Amygdala (tissue), 56 donors: ENCODE results near the gene RBMS1.

Experiments used
- DNase-seq, 56 donors: peaks; one replicate each; lab custom pipeline; 2025; lab: John Stamatoyannopoulos, UW

The RBMS1 gene

GRCh38 chr2:160267022-160267421, 226.6 kb downstream of the RBMS1 start:
- no peak for DNase-seq

DNA sequence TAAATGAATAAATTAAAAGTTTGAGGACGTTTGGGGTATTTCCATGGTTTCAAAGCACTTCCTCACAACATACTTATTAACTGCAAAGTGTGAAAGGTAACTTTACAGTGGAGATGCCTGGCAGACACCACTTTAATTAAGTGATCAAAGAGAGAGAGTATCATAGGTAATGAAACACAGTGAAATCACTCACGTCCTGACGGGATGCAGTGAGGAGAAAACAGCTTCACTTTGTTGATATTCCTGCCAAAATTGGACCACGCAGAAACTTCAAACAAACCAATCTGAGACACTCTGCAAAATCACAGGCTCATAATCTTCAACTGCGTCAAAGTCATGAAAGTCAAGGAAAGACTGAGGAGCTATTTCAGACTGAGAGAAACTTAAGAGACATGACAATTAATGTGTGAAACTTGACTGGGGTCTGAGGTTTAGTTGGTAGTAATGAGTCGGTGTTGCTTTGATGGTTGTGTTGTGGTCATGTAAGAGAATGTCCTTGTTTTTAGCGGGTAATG, 227.5 kb downstream of the RBMS1 start:
- DNase-seq = no peak

- no peak for DNase-seq
Observed at GRCh38 chr2:160264308-160264707, 229.3 kb downstream of the RBMS1 start.

DNA sequence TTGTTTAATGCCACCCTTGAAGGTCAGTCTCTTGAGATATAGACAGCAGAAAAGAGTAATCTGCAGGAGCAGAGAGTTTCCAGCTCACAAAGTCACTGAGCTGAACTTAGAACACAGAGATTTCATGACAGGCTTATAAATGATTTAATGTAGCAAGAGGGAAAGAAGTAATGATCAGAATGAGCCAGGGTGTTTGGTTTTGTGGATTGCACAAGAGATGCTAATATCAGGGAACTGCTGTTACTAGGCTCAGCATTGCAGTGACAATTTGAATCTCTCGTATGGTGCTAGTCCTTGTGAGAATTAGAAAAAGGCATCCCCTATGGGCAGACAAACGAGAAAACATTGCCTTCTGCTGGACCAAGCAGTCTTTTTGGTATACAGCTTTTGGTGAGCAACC, 231.9 kb downstream of the RBMS1 start:
- DNase-seq = no peak

DNA sequence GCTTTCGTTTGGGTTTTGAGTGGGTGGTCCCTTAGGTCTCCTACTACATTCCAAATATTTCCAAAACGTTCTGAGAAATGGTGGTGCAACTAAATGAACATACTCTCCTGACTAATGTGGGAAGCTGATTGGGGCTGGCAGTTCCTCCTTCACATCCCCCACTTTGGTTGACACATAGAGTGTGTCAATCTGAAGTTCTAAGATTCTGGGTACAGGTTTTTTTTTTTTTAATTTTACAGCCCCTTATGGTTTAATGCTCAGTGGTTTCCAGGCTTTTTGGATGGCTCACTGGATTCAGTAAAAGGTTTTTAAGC, 235.2 kb downstream of the RBMS1 start:
- DNase-seq = no peak

- DNase-seq = no peak
Observed at GRCh38 chr2:160257743-160258491, 235.7 kb downstream of the RBMS1 start.

GRCh38 chr2:160257041-160257742, 236.4 kb downstream of the RBMS1 start:
- no peak for DNase-seq

DNA sequence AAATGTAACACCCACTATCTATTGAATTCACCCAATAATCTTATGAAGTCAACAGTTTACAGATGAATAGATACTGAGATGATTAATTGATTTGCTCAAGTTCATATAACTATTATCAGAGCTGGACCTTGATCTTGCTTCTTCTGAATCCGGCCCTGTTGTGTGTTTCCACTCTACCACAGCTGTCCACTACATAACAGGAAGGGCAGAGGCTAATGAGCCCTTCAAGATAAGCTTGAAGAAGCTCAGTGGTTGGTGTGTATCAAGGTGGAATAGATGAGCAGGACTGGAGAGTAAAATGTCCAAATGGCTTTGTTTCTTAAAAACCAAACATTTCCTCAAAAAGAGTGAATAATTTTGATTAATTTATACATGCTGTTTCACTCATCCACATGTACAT, 237.1 kb downstream of the RBMS1 start:
- no peak for DNase-seq

DNA sequence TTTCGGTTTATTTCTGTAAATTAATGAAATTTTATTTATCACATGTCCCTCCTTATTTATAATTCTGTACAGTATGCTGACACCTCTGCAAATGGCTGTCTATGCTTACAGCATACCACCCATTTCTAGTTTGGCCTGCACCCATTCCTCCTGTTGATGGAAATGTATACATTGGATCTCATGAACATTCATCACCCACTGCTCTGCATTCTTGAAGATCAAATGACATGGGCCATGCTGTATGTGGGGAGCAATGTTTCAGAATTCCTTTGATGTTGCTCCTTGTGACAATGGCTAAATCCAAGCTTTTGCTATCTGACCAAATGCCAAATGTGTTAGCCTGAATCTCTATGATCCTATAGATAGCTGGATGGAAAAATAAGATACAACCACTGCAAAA, 238.2 kb downstream of the RBMS1 start:
- no peak for DNase-seq

GRCh38 chr2:160254189-160254762, 239.3 kb downstream of the RBMS1 start:
- DNase-seq = no peak

DNA sequence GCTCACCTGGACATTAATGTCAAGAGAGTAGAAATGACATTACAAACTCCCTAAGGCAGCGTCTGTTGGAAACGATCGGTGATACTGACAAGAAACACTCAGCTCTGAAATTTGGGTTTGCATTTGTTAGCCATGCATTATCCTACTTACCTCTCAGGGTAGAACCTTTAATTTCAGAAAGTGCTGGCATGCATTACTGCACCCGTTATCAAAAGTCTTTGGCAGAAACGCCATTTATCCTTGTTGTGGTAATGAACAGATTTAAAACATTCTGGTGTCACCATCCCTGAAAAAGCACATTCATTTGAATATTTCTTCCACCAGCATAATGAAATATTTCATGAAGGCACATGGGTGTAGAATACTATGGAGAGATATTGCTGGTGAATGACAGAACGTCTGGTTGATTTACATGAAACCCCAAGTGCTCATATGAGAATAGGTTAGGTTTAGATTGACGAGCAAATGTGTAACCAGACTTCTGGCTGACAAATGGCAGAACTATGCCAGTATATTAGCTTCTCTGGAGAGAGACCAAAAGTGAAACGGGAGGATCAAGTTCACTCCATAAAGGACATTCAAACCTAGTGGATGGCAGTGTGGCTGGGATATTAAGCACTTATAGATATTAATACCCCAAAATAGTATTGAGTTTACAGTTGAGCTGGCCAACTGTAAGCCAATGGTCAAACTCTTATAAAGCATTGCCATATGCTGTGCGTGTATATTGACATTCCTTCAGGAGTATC, 240.0 kb downstream of the RBMS1 start:
- DNase-seq = no peak

GRCh38 chr2:160252900-160253299, 240.7 kb downstream of the RBMS1 start:
- DNase-seq = no peak

DNA sequence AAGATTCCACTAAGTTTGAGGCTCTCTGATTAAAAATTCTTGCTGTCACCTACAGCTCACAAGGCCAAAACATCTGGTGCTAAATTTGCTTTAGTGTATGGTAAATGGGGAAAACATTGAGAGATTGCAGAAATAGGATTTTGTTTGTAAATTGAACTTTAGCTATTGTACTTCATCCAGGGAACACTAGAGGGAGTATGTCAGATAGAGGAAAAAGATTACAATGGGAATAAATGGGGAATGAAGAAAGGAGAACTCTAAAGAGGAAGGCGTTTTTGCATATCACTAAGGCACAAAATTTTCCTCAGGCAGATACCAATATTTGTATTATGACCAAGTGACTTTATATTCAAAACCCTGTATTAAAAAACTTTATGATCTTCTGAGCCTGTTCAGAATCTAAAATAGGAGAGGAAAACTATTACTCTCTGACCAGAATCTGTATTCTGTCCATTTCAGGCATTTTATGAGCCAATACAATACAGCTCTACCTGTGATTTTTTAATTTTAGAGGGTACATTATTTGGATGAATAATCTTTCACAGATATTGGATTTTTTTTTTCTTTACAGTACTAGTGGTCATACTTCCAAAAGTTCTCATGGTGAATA, 241.2 kb downstream of the RBMS1 start:
- no peak for DNase-seq

DNA sequence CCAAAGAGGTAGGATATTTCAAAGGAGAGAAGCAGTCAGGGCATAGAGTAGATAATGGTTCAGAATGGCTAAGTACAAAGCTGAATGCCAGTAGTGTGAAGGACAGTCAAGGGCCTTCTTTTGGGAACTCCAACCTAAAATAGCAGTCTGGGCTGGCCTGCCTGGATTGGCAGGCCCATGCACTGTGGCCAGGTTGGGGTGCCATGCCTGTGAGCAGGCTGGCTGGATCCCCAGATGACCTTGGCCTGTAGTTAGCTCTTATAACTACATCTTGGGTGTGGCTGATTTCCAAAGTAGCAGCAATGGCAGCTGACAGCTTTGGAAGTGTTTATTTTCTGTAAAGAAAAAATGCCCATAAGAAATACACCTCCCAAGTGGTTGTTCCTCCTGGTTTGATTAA, 242.0 kb downstream of the RBMS1 start:
- DNase-seq = no peak

GRCh38 chr2:160249876-160250275, 243.7 kb downstream of the RBMS1 start:
- no peak for DNase-seq

DNA sequence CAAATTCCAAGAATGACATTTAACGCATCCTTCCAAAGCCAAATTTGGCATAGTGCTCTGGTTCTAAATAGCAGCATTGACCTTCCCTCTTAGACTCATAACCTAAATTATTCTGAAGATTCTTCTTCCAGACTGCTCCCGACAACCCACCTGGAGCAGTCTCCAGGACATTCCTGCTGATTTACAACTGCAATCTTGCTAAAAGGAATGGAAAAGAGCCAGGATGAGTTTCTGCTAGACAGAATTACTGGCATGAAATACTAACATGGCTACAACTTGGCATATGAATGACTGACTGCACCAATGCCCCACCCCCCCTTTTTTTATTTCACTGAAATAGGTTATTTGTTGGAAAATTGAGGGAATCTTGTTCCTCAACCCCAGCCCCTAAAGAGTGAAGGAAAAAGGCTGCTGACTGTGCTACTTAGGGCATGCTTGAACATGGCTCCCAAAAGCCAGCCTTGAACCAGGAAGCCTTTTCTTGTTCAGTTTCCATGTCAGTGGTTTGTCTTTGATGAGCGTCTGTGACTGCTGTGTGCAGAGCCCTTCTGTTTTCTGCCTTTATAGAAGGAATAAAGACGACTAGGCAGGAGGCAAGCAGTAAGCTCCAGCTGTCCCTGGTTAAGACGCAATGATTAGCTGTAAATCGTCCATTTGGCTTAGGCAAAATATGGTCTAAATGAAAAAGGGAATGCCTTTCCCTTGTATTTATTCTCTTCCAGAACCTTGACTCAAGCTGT, 246.1 kb downstream of the RBMS1 start:
- DNase-seq = no peak

DNA sequence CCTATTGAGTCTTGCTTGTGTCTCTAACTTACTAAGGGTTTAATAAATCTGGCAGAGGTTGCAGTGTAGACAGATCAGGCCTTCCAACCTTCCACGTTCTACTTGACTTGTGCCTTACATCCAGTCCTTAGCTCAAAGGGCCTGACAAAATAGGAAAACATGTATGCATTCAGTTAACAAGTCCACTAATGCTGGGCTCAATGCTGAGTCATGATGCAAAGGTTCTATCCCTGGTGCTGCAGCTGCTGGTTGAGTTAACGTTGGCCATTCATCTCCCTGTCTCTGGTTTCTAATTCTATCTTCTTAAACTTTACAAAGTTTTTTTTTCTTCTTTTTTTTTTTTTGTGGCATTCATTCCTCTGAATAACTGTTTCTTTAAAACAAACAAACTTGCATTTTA, 247.3 kb downstream of the RBMS1 start:
- no peak for DNase-seq

DNA sequence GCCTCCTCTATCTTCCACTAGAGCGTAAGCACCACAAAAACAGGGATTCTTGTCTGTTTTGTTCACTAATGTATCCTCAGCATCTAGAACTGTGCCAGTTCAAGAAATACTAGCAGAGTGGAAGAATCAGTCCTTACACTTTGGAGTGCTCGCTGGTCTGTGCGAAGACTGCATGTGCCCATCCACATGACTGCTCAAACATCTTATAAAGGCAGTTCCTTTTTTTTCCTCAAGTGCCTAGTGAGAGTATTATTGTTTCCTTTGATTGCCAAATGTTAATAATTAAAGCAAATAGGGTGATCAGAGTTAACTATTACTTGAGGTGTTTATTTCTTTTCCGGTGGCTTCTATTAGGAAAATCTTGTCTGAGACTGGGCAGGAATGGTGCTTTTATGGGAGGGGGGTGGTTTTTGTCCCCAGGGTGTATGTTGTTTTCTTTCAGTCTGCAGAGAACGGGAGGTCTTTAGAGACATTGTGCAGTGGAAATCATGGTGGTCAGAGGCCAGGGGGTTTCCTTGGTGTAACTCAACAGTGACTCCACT, 247.9 kb downstream of the RBMS1 start:
- no peak for DNase-seq

DNA sequence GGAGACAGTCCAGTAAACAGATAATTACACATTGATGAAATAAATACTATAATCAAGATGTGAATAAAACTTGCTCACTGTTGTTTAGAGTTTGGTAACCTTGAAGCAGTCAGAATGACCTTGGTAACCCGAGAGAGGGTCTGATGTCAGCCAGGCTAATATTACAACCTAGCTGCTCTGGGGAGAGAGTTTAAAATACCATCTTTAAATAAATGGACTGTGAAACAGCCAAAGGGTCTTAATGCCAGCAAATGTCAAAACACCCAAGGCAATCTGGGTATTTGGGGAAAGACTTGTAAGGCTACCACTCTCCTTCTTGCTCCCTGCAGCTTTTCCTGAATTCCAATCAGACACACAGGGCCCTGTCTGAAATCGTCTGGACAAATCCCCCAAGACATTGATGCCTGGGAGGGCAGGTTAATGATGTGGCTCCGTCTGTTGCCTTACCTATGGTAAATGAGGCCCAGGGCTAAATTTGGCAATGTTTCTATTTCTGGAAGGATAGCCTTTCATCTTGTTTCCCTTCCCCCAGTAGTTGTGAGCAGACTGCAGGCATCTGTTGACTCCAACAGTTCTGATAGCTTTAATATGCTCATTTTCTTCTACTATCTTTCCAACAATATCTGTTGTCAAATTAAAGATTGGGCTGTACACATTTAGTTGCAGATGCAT, 250.6 kb downstream of the RBMS1 start:
- no peak for DNase-seq
